Activated naive CD4-positive, alpha-beta T cell treated with Interleukin-2 at 50 U/mL for 16 hours (primary cell): ENCODE results near the gene ALX4.

ENCODE experiments used
- DNase-seq: peaks from one replicate; pipeline ENCODE4 v3.0.0-alpha.2; 2020

The ALX4 gene

DNA sequence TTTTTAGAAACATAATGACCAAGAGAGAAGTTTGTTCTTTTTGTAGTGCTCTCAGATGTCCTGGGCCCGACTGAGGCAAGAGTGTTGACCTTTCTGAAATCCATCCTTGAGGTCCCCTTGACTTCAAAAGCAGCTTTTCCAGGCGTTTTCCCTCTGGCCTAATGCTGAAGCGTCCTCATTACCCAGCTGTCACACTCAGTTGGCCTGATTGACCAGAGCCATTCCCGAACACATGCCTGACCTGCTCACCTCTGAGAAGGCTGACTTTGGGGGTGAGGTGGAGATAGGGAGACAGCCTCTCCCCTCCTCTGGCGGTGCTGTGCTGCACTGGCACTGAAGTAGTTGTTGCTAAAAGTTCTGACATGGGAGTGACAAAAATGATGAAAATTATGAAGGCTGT is 66.9 kb downstream of the ALX4 start:
- DNase-seq = no peak

DNA sequence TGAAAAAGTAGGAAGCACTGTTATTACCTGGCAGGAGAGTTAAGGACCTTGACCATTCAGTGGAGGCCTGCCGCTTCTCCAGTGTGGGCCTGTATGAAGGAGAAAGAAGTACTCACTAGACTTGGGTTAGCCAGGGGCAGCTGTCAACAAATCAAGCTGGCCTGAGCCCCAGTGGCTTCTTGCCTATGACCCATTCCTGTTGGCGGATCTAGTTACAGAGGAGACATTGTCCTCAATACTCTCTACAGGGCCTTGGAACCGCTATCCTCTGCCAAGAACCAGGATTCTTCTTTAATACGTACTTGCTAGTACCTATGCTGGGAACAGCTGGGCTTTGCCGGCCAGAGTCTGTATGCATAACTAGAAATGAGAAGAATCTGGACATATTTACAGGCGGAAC is 68.1 kb downstream of the ALX4 start:
- no peak for DNase-seq

DNA sequence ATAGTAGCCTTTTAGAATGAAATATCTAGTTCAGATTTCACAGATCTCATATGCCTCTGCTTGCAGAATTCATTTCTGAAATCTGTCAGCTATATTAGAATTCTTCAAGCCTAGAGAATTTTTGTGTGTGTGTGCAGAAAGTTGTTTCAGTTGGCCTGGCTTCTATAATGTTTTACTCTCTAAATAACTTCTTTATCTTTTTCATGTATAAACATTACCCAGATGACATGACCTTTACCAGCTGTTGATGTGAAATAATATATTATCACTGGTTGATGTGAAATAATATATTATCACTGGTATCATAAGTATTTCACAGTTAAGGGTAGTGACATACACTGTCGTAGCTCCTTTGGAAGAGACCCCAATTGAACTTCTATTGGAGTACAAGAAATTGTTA is 72.8 kb downstream of the ALX4 start:
- no peak for DNase-seq

DNA sequence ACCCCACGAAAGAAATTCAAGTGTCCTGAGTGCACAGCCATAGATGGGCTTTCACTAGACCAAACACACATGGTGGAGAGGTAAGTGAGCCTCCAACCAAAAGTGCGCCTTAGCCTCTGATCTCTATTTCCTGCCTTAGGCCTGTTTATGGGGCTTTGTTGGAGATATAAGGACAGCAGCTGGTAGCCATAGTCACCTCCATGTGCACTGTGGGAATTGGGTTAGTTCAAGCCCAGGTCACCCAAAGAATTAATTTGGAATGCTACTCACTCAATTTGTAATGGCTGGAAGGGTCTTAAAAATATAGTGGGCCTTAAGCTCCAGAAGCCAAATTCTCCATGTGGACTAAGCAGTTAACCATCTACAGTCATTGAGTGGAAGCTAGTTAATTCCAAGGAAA is 73.6 kb downstream of the ALX4 start:
- no peak for DNase-seq

DNA sequence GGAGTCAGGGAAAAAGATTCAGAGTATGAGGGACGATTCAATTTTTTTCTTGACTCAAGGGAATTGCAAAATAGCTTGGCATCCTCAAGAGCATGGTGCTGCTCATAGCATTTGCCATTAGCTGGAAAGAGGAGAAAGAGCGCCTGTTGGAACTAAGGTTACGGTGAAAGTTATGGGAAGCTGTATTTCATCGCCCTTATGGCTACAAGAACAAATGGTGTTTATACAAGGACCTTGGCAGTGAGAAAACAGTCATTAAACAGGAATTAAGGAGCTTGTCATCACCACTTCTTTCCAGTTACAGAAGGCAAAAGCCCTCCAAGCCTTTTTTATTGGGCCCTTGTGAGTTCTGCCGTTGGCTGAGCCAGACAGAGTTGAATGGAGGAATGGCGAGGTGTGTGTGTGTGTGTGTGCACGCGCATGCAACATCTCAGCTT is 74.2 kb downstream of the ALX4 start:
- no peak for DNase-seq

DNA sequence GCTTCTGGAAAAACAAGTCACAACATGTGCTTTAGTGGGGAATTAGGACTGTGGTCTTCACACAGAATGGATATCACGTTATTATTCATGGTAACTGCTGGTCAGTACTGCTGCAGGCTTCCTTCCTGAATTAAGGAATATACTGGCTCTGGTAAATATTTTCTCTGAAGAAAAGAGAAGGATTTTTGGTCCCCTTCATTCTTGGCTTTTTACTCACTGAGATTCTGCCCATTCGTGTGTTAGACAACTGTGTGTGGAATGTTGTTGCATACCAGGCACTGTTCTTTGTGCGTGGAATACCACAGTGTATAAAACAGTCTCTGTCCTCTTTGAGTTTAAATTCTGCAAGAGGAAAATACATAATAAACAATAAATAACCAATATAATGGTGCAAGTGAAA is 80.3 kb downstream of the ALX4 start:
- no peak for DNase-seq

DNA sequence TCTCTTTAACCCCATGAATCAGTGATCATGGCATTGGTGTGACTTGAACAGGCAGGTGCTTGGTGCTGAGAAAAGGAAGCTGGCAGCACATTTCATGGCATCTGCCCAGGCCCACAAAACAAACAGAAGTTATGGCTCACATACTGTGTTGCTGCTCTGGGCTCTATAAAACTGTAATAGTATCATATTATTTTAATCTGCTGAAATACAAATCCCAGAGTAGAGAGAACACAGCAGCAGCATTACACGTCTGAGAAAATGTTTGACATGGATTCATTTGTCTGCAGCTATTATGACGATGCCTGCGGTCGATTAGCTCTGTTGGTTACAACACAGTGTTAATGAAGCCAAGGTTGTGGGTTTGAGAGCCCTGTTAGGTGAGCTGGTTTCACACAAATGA is 80.8 kb downstream of the ALX4 start:
- DNase-seq = no peak

DNA sequence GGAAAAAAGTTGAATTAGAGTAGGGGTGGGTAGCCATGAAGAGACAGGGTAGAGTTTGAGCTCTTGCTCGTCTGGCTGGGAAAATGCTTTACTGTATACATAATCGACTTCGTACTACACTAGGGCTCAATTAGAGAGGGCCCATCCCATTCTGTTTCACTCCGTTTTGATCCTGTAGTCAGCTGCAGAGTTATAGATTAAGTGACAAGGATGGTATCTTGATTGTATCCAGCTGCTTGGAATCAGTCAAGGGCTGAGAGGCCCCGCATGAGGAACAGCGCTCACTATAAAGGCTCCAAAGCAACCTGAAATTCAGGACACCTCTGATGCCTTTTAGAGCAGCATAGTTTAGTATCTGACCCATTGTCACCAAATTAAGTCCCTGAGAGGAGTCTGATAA is 81.6 kb downstream of the ALX4 start:
- no peak for DNase-seq

DNA sequence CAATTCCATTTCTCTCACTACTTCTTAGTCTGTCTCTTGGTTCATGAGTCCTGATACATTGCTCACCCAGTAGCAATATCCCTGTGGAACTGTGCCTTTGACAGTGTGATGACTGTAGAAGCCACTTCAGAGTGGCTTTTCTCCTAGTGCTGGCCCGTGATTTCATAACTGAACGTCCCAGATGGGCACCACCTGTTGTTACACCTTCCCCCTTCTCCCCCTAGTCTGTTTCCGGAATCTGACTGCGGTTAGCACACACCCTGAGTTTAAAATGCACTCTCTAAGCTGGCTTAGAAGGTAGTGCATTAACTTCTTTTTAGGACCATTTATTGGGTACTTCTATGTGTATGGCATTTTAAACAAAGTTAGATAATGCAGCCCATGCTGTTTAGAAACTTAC is 83.0 kb downstream of the ALX4 start:
- DNase-seq = no peak

DNA sequence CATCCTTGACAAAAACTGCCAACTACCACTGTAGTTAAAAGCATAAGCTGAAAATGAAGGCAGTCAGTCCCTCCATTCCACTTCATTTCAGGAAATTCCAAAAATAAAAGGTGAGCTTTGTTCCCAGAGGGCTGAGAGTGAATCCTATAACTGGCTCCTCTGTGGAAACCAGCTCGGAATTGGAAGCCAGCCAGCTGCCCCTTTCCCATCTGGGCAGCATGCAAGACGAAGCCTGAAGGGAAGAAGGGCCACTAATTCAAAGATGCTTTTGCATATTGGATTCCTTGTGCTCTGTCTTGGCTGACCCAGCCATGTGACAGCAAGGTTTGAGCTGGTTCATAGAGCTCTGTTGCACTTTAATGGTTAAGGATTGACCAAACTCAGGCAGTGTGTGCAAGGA is 83.4 kb downstream of the ALX4 start:
- DNase-seq = no peak

DNA sequence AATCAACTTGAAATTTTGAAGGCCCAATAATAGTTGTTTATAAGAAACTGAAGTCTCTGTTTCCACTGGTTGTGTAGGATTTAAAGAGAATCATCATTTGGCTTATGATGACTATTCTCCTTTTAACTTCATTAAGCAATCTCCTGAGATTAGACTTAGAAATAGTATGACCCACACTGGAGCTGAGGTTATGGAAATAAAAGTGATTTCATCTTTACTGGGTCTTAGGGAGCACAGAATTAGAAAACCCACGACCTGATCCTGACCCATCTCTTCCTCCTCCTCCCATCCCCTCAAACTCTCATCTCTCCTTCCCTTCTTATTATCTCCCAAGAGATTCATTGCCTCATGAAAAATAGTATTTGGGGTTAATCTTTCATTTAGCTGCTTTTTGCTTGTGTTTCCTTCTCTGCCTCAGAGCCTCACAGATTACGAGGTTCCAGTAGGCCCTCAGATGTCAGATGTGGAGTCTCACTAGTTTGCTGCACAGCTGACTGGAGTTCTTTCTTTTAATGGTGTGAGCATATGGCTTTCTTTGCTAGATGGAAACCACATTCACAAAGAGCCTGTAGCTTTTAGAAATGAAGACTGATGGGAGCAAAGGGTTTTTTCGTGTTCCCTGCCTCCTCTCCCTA is 85.0 kb downstream of the ALX4 start:
- no peak for DNase-seq

DNA sequence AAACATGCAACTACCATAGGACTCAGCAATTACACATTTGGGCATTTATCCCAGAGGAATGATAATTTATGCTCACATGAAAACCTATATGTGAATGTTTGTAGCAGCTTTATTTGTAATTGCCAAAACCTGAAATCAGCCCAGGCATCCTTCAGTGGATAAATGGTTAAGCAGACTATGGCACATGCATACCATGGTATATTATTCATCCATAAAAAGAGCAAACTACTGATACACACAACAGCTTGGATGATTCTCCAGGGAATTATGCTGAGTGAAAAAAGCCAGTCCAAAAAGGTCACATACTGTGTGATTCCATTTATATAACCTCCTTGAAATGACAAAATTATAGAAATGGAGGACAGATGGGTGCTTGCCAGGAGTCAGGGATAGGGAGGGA is 86.7 kb downstream of the ALX4 start:
- DNase-seq = no peak

DNA sequence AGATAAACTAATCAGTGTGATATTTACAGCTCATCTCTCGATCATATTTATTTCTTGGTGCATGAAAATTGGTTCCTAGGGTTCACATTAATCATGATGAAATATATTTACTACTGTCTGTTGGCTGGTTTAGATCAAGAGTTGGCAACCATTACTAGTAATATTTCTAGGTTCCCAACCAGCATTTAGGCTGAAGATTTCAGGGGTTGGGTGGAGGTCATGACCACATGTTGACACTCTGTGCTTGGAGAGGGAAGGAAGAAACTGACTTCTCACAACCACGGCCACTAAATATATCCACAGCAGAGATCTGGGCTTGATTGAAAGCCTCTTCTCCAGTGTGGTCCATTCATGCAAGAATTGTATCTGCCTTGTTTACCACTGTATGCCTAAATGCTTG is 87.9 kb downstream of the ALX4 start:
- no peak for DNase-seq

DNA sequence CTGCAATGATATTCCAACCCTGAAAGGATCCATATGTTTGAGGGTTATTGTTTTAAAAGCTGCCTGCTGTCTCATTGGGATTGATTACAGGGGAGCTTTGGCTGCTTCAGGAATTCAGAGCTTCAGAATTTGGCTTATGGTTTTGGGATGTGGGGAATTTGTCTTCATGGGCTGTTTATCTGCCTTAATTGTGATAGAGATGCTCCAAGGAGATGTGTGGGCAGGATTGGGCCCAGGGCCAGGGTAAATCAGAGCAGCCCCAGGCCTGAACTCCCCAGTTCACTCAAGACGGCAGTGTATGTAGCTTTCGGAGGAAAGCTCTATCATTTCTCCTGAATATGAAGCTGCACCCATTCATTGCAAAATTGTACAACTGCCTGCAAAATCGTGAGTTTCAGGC is 88.5 kb downstream of the ALX4 start:
- DNase-seq = no peak

DNA sequence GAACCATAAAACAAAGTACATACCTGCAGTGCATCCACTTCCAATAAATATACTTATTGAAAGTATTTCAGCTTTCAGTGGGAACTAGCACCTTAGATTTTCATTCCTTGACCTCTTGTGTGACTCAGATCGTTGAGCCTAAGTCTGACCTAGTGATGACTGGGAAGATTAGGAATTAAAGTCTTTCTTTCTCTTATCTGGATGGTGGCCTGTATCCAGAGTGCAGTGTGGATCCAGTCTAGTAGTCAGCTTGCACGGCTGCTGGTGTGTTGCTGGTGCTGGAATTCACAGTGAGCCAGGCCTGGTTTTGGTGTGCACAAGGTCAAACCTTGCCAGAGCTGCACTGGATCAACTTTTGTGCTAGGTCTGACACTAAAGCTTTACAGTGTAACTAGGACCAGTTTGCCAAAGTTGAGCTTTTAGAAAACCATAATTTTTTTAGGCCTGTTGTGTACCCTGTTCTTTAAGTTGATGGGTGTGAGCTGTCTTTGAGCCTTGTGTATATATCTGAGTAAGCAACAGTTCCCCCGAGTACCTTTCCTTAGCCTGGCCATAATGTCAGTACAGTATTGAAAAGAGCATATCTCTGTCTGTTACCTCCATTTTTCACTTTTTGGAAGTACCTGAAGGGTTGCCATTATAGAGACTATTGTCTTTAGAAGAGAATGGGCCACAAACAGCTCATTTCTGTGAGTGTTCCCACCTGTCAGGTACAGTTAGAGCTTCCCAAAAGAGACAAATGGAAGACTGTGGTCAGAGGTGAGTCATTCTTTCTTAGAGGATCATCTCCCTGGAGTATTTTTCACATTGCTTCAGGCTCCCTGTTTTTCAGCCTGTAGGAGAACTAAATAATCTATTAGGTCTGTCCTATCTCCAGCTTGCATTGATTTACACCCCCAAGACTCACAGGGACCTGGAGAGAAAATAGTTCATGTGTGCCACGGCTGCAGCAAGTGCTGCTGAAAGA is 89.8 kb downstream of the ALX4 start:
- no peak for DNase-seq

DNA sequence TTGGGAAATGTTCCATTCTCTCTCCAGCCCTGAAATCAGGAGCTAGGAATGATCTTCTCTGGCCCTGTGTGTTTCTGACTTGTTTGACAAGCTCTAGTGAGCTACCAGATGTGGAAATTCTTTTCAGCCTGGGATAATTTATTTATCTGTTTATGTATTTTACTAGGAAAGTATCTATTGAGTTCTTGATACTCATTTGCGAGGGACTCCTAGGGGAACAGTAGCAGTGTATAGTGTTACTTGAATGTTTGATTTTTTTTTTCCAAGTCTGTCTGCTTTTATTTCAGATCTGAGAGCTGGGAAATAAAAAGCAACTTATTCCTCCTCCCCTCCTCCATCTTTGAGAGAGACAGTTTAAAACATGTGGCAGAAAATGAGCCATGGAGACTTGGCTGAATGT is 92.5 kb downstream of the ALX4 start:
- no peak for DNase-seq

DNA sequence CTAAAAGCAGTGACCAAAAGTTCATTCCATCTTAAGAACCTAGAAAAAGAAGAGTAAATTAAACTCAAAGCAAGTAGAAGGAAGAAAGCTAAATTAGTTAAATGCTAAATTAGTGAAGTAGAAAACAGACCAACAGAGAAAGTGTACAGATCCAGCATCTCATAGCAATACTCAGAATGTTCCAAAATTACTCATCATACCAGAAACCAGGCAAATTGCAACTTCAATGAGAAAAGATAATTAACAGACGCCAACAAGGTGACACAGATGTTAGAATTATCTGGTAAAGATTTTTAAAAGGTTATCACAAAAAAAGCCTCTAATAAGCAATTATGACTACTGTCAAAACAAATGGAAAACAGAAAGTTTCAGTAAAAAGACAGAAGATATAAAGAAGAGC is 96.8 kb downstream of the ALX4 start:
- no peak for DNase-seq

DNA sequence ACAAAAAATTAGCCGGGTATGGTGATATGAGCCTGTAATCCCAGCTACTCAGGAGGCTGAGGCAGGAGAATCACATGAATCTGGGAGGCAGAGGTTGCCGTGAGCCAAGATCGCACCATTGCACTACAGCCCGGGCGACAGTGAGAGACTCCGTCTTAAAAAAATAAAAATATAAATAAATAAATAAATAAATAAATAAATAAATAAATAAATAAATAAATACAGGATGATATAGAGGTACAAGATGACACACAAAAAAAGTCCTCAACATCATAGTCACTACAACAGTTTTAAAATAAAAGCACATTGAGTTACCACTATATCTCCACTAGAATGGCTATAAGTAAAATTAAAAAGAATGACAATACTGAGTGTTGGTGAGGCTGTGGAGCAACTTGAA is 97.8 kb downstream of the ALX4 start:
- no peak for DNase-seq
